HEK293 (cell line): Measurements from ENCODE around the gene TIAM1.

Experiments used
- CTCF ChIA-PET: fragments of 350-600 bp; formaldehyde crosslinking; extraction: SDS; loops from one replicate; lab custom pipeline; 2021; ENCODE audit warnings: antibody characterized with exemption; lab: Yijun Ruan, JAX
- POLR2A ChIA-PET: fragments of 300-600 bp; formaldehyde crosslinking; extraction: SDS; loops from one replicate; lab custom pipeline; 2020; ENCODE audit warnings: antibody characterized with exemption, inconsistent platforms; lab: Yijun Ruan, JAX
- H3K27ac ChIP-seq: fragments of 200-500 bp; sonication (Bioruptor generic); 2 replicates; pipeline ENCODE4 v1.5.1; 2014; ENCODE audit warnings: low read depth, low read length, control low read depth, inconsistent platforms; ENCODE audit errors: extremely low read depth
- H3K36me3 ChIP-seq, 2 experiments: fragments of 200-500 bp in 1 of 2; sonication (Bioruptor generic) in 1 of 2; 1 replicate in 1 of 2; 2 replicates in 1 of 2; pipeline ENCODE4 v1.5.1; 2014 to 2017; ENCODE audit warnings: inconsistent platforms in 2 of 2, low read length in 2 of 2; ENCODE audit not compliant: control insufficient read depth in 2 of 2, insufficient read depth in 1 of 2
- H3K4me1 ChIP-seq: fragments of 200-500 bp; sonication (Bioruptor generic); 2 replicates; pipeline ENCODE4 v1.5.1; 2014; ENCODE audit warnings: mild to moderate bottlenecking, low read length, inconsistent platforms; ENCODE audit not compliant: control insufficient read depth, insufficient read depth
- H3K4me3 ChIP-seq: 2 replicates; pipeline ENCODE4 v1.5.1; 2011; ENCODE audit warnings: low read depth, mild to moderate bottlenecking, control low read depth, low read length, moderate library complexity
- H3K9me3 ChIP-seq: fragments of 200-500 bp; sonication (Bioruptor generic); 2 replicates; pipeline ENCODE4 v1.5.1; 2014; ENCODE audit warnings: low read depth, low read length, inconsistent platforms; ENCODE audit not compliant: control insufficient read depth, insufficient read depth
- BCL6B ChIP-seq: fragments of 450-650 bp; formaldehyde crosslinking; IDR thresholded peaks from 2 replicates; pipeline ENCODE4 v1.5.1; 2017; ENCODE audit warnings: missing biosample characterization, missing genetic modification characterization
- GLI4 ChIP-seq: fragments of 450-650 bp; formaldehyde crosslinking; IDR thresholded peaks from 2 replicates; pipeline ENCODE4 v1.5.1; 2016; ENCODE audit warnings: missing biosample characterization, missing genetic modification characterization
- KLF1 ChIP-seq: fragments of 450-650 bp; formaldehyde crosslinking; IDR thresholded peaks from 2 replicates; pipeline ENCODE4 v1.5.1; 2016; ENCODE audit warnings: missing biosample characterization, missing genetic modification characterization
- OSR2 ChIP-seq: fragments of 450-650 bp; formaldehyde crosslinking; IDR thresholded peaks from 2 replicates; pipeline ENCODE4 v1.5.1; 2016; ENCODE audit warnings: missing biosample characterization, missing genetic modification characterization
- PRDM1 ChIP-seq: fragments of 450-650 bp; formaldehyde crosslinking; IDR thresholded peaks from 2 replicates; pipeline ENCODE4; 2016; ENCODE audit warnings: missing biosample characterization, missing genetic modification characterization
- ZBTB21 ChIP-seq: fragments of 450-650 bp; formaldehyde crosslinking; IDR thresholded peaks from 2 replicates; pipeline ENCODE4 v1.5.1; 2017; ENCODE audit warnings: missing biosample characterization, missing genetic modification characterization
- ZNF10 ChIP-seq: fragments of 450-650 bp; formaldehyde crosslinking; IDR thresholded peaks from 2 replicates; pipeline ENCODE4 v1.5.1; 2017; ENCODE audit warnings: missing biosample characterization, missing genetic modification characterization
- ZNF114 ChIP-seq: fragments of 450-650 bp; formaldehyde crosslinking; IDR thresholded peaks from 2 replicates; pipeline ENCODE4 v1.5.0; 2017; ENCODE audit warnings: missing biosample characterization, missing genetic modification characterization
- ZNF132 ChIP-seq: fragments of 450-650 bp; formaldehyde crosslinking; IDR thresholded peaks from 2 replicates; pipeline ENCODE4 v1.5.1; 2017; ENCODE audit warnings: missing biosample characterization, missing genetic modification characterization, borderline replicate concordance
- ZNF138 ChIP-seq: fragments of 450-650 bp; formaldehyde crosslinking; IDR thresholded peaks from 2 replicates; pipeline ENCODE4 v1.5.1; 2016; ENCODE audit warnings: missing biosample characterization, missing genetic modification characterization, borderline replicate concordance
- ZNF155 ChIP-seq: fragments of 450-650 bp; formaldehyde crosslinking; IDR thresholded peaks from 2 replicates; pipeline ENCODE4 v1.5.1; 2016; ENCODE audit warnings: missing biosample characterization, missing genetic modification characterization
- ZNF202 ChIP-seq: fragments of 450-650 bp; formaldehyde crosslinking; IDR thresholded peaks from 2 replicates; pipeline ENCODE4 v1.5.1; 2016; ENCODE audit warnings: missing biosample characterization, missing genetic modification characterization, borderline replicate concordance
- ZNF266 ChIP-seq: fragments of 450-650 bp; formaldehyde crosslinking; IDR thresholded peaks from 2 replicates; pipeline ENCODE4 v1.5.1; 2016; ENCODE audit warnings: missing biosample characterization, missing genetic modification characterization, low read depth
- ZNF501 ChIP-seq: fragments of 450-650 bp; formaldehyde crosslinking; IDR thresholded peaks from 2 replicates; pipeline ENCODE4 v1.5.1; 2016; ENCODE audit warnings: missing biosample characterization, missing genetic modification characterization
- ZNF510 ChIP-seq: fragments of 450-650 bp; formaldehyde crosslinking; IDR thresholded peaks from 2 replicates; pipeline ENCODE4 v1.5.1; 2018; ENCODE audit warnings: mild to moderate bottlenecking, missing genetic modification characterization, missing biosample characterization; ENCODE audit not compliant: insufficient replicate concordance
- ZNF544 ChIP-seq: fragments of 450-650 bp; formaldehyde crosslinking; IDR thresholded peaks from 2 replicates; pipeline ENCODE4 v1.5.0; 2017; ENCODE audit warnings: missing biosample characterization, missing genetic modification characterization
- ZNF610 ChIP-seq: fragments of 450-650 bp; formaldehyde crosslinking; IDR thresholded peaks from 2 replicates; pipeline ENCODE4 v1.5.1; 2016; ENCODE audit warnings: missing biosample characterization, missing genetic modification characterization, borderline replicate concordance
- ZNF621 ChIP-seq: fragments of 450-650 bp; formaldehyde crosslinking; IDR thresholded peaks from 2 replicates; pipeline ENCODE4 v1.5.1; 2017; ENCODE audit warnings: missing biosample characterization, missing genetic modification characterization
- ZNF629 ChIP-seq: fragments of 450-650 bp; formaldehyde crosslinking; IDR thresholded peaks from 2 replicates; pipeline ENCODE4 v1.5.1; 2017; ENCODE audit warnings: missing biosample characterization, missing genetic modification characterization
- ZNF670 ChIP-seq: fragments of 450-650 bp; formaldehyde crosslinking; IDR thresholded peaks from 2 replicates; pipeline ENCODE4 v1.5.1; 2016; ENCODE audit warnings: missing biosample characterization, missing genetic modification characterization, low read depth
- ZNF701 ChIP-seq: fragments of 450-650 bp; formaldehyde crosslinking; IDR thresholded peaks from 2 replicates; pipeline ENCODE4 v1.5.1; 2016; ENCODE audit warnings: missing biosample characterization, missing genetic modification characterization
- ZNF747 ChIP-seq: fragments of 450-650 bp; formaldehyde crosslinking; IDR thresholded peaks from 2 replicates; pipeline ENCODE4 v1.5.1; 2016; ENCODE audit warnings: missing biosample characterization, missing genetic modification characterization
- ZNF76 ChIP-seq: fragments of 450-650 bp; formaldehyde crosslinking; IDR thresholded peaks from 2 replicates; pipeline ENCODE4; 2016; ENCODE audit warnings: low read depth, missing biosample characterization, missing genetic modification characterization, borderline replicate concordance
- ZNF768 ChIP-seq: fragments of 450-650 bp; formaldehyde crosslinking; IDR thresholded peaks from 2 replicates; pipeline ENCODE4 v1.5.1; 2018; ENCODE audit warnings: missing biosample characterization, mild to moderate bottlenecking, missing genetic modification characterization
- ZNF776 ChIP-seq: fragments of 450-650 bp; formaldehyde crosslinking; IDR thresholded peaks from 2 replicates; pipeline ENCODE4 v1.5.0; 2017; ENCODE audit warnings: missing biosample characterization, missing genetic modification characterization, borderline replicate concordance
- ZNF777 ChIP-seq: fragments of 450-650 bp; formaldehyde crosslinking; IDR thresholded peaks from 2 replicates; pipeline ENCODE4 v1.5.1; 2017; ENCODE audit warnings: missing biosample characterization, missing genetic modification characterization, borderline replicate concordance
- ZSCAN23 ChIP-seq: fragments of 450-650 bp; formaldehyde crosslinking; IDR thresholded peaks from 2 replicates; pipeline ENCODE4 v1.5.1; 2016; ENCODE audit warnings: missing biosample characterization, missing genetic modification characterization
- TF ChIP-seq, protein P1 (sequence below): fragments of 450-650 bp; formaldehyde crosslinking; IDR thresholded peaks from 2 replicates; pipeline ENCODE4 v1.5.1; 2017; ENCODE audit warnings: missing biosample characterization, missing genetic modification characterization
- TF ChIP-seq, protein P2 (sequence below): fragments of 450-650 bp; formaldehyde crosslinking; IDR thresholded peaks from 2 replicates; pipeline ENCODE4 v1.5.1; 2016; ENCODE audit warnings: missing biosample characterization, missing genetic modification characterization, low read depth
- TF ChIP-seq, protein P3 (sequence below): fragments of 450-650 bp; formaldehyde crosslinking; IDR thresholded peaks from 2 replicates; pipeline ENCODE4 v1.5.1; 2016; ENCODE audit warnings: missing biosample characterization, missing genetic modification characterization

TIAM1 gene

GRCh38 chr21:31363720-31364119 is 19.7 kb upstream of the TIAM1 start (continued):
- no peak for TF ChIP-seq ZNF621
- TF ChIP-seq, protein P1, sequence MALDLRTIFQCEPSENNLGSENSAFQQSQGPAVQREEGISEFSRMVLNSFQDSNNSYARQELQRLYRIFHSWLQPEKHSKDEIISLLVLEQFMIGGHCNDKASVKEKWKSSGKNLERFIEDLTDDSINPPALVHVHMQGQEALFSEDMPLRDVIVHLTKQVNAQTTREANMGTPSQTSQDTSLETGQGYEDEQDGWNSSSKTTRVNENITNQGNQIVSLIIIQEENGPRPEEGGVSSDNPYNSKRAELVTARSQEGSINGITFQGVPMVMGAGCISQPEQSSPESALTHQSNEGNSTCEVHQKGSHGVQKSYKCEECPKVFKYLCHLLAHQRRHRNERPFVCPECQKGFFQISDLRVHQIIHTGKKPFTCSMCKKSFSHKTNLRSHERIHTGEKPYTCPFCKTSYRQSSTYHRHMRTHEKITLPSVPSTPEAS (tag by site-specific recombination) = no peak
- TF ChIP-seq ZNF701 (tag by site-specific recombination) = no peak
- no peak for TF ChIP-seq ZNF501 (tag by site-specific recombination)

GRCh38 chr21:31360717-31361116 is 16.7 kb upstream of the TIAM1 start:
- Histone ChIP-seq H3K4me1 (peaks cover 13% of the 10 kb centered on the region), H3K9me3 (no peaks in the 10 kb centered on the region; the same call in 1 of the 2 replicates), H3K27ac (no peak overlapping the region), H3K4me3 (no peak overlapping the region), H3K36me3 (no peaks in the 10 kb centered on the region; a peak in 1 of 3 replicates)
- POLR2A ChIA-PET = interaction anchor here (0.5 to 0.6 kb wide), 2 partner anchors 43 to 95 kb away, joined by 4 to 6 read pairs; no protein-coding TSS in a partner anchor
- CTCF ChIA-PET = interaction anchor here (0.7 to 1.1 kb wide), 3 partner anchors 13 to 66 kb away, joined by 3 to 4 read pairs (median 3); no protein-coding TSS in a partner anchor
- TF ChIP-seq PRDM1 (tag by site-specific recombination) = no peak
- TF ChIP-seq ZSCAN23 (tag by site-specific recombination) = no peak
- no peak for TF ChIP-seq ZNF202 (tag by site-specific recombination)
- no peak for TF ChIP-seq OSR2 (tag by site-specific recombination)
- TF ChIP-seq ZNF776 (tag by site-specific recombination) = no peak
- no peak for TF ChIP-seq ZNF768 (tag by site-specific recombination)
- no peak for TF ChIP-seq ZNF510
- TF ChIP-seq ZNF266 (tag by site-specific recombination) = no peak
- TF ChIP-seq ZNF155 (tag by site-specific recombination) = no peak
- no peak for TF ChIP-seq ZNF670 (tag by site-specific recombination)
- no peak for TF ChIP-seq ZNF747 (tag by site-specific recombination)
- TF ChIP-seq ZNF629 (tag by site-specific recombination) = no peak
- TF ChIP-seq ZBTB21 (tag by site-specific recombination) = no peak
- TF ChIP-seq, protein P2, sequence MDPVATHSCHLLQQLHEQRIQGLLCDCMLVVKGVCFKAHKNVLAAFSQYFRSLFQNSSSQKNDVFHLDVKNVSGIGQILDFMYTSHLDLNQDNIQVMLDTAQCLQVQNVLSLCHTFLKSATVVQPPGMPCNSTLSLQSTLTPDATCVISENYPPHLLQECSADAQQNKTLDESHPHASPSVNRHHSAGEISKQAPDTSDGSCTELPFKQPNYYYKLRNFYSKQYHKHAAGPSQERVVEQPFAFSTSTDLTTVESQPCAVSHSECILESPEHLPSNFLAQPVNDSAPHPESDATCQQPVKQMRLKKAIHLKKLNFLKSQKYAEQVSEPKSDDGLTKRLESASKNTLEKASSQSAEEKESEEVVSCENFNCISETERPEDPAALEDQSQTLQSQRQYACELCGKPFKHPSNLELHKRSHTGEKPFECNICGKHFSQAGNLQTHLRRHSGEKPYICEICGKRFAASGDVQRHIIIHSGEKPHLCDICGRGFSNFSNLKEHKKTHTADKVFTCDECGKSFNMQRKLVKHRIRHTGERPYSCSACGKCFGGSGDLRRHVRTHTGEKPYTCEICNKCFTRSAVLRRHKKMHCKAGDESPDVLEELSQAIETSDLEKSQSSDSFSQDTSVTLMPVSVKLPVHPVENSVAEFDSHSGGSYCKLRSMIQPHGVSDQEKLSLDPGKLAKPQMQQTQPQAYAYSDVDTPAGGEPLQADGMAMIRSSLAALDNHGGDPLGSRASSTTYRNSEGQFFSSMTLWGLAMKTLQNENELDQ = no peak

- ChIA-PET CTCF (interaction anchor here (0.7 kb wide), 1 partner anchor 10 kb away, joined by 4 read pairs; no protein-coding TSS in a partner anchor), POLR2A (no interaction called here)
- Histone ChIP-seq H3K4me1 (peaks cover 7% of the 10 kb centered on the region), H3K4me3 (no peak overlapping the region), H3K9me3 (no peaks in the 10 kb centered on the region; the same call in 1 of the 2 replicates), H3K36me3 (no peaks in the 10 kb centered on the region; a peak in 1 of 3 replicates), H3K27ac (no peak overlapping the region)
- TF ChIP-seq GLI4 (tag by site-specific recombination) (no peak), ZNF76 (tag by site-specific recombination) (no peak), ZNF114 (tag by site-specific recombination) (no peak), ZNF138 (tag by site-specific recombination) (no peak), ZNF610 (tag by site-specific recombination) (no peak), ZNF132 (no peak), ZNF777 (tag by site-specific recombination) (no peak), BCL6B (no peak), KLF1 (no peak), ZNF544 (tag by site-specific recombination) (no peak), ZNF670 (tag by site-specific recombination) (no peak), ZNF10 (tag by site-specific recombination) (no peak)
- TF ChIP-seq, protein P3, sequence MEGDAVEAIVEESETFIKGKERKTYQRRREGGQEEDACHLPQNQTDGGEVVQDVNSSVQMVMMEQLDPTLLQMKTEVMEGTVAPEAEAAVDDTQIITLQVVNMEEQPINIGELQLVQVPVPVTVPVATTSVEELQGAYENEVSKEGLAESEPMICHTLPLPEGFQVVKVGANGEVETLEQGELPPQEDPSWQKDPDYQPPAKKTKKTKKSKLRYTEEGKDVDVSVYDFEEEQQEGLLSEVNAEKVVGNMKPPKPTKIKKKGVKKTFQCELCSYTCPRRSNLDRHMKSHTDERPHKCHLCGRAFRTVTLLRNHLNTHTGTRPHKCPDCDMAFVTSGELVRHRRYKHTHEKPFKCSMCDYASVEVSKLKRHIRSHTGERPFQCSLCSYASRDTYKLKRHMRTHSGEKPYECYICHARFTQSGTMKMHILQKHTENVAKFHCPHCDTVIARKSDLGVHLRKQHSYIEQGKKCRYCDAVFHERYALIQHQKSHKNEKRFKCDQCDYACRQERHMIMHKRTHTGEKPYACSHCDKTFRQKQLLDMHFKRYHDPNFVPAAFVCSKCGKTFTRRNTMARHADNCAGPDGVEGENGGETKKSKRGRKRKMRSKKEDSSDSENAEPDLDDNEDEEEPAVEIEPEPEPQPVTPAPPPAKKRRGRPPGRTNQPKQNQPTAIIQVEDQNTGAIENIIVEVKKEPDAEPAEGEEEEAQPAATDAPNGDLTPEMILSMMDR = no peak
These were observed 14.1 kb upstream of the TIAM1 start for GRCh38 chr21:31358158-31358557.
